Cardiac muscle cell (in vitro differentiated cells and primary cell): ENCODE data around the gene HNRNPH1. TPM values are rescaled to one million over a fixed set of nuclear protein-coding genes. Genes with fewer than 3 reads are reported as not detected.

ENCODE experiments used
- DNase-seq, 2 donors: peaks; one replicate each; pipeline versions ENCODE4 v3.0.0 to v3.0.0-alpha.2; 2010 to 2017; ENCODE audit warnings: low read depth in 1 of 2, low spot score in 1 of 2
- H3K27ac ChIP-seq: fragments of 200-600 bp; sonication (generic); 2 replicates; pipeline ENCODE4 v1.5.1; 2016
- H3K27me3 ChIP-seq: fragments of 200-600 bp; sonication (generic); 2 replicates; pipeline ENCODE4 v1.6.0; 2016; ENCODE audit warnings: control low read depth
- H3K36me3 ChIP-seq: fragments of 200-600 bp; sonication (generic); 2 replicates; pipeline ENCODE4 v1.5.1; 2016; ENCODE audit warnings: control low read depth
- H3K4me1 ChIP-seq: fragments of 200-600 bp; sonication (generic); 2 replicates; pipeline ENCODE4 v1.8.1; 2017; ENCODE audit warnings: low read depth, mild to moderate bottlenecking, mixed run types
- H3K4me3 ChIP-seq: fragments of 200-600 bp; sonication (generic); 2 replicates; pipeline ENCODE4 v1.5.1; 2016; ENCODE audit warnings: mild to moderate bottlenecking
- H3K9me3 ChIP-seq: fragments of 200-600 bp; sonication (generic); 2 replicates; pipeline ENCODE4 v1.5.1; 2017; ENCODE audit warnings: low read depth, mild to moderate bottlenecking, control low read depth
- CTCF ChIP-seq: IDR thresholded peaks from 2 replicates; pipeline ENCODE4 v1.5.1; 2012; ENCODE audit warnings: low read depth, mild to moderate bottlenecking, low read length
- polyA plus RNA-seq: library from polyadenylated mRNA; unstranded; fragments of >200 nt; fragmentation: Nextera tagmentation; extraction: Ambion mirVana; gene quantifications from 2 replicates; pipeline ENCODE4 v1.2.1, GENCODE V29; 2016
- total RNA-seq: library from RNA; depleted of rRNA; stranded (reverse); fragments of >200 nt; gene quantifications from 2 replicates; pipeline ENCODE4 v1.2.3, GENCODE V29; 2016

The HNRNPH1 gene
- total and polyA plus RNA-seq, 2 experiments from 2014 or later, result 119 to 467 TPM

- Histone ChIP-seq H3K36me3 (peaks cover 35% of the 10 kb centered on the region), H3K9me3 (no peaks in the 10 kb centered on the region), H3K4me3 (no peak overlapping the region), H3K27ac (peak overlapping the region; percentile 41), H3K27me3 (no peaks in the 10 kb centered on the region), H3K4me1 (no peaks in the 10 kb centered on the region)
- no peak for DNase-seq
- no peak for TF ChIP-seq CTCF
These were observed 15.3 kb downstream of the HNRNPH1 start for GRCh38 chr5:179608131-179608581.

GRCh38 chr5:179607160-179607931 lies 16.1 kb downstream of the HNRNPH1 start:
- TF ChIP-seq CTCF, result no peak
- Histone ChIP-seq H3K27ac (peak overlapping the region; percentile 41), H3K9me3 (no peaks in the 10 kb centered on the region), H3K27me3 (no peaks in the 10 kb centered on the region), H3K4me1 (no peaks in the 10 kb centered on the region), H3K36me3 (peaks cover 35% of the 10 kb centered on the region), H3K4me3 (no peak overlapping the region)
- no peak for DNase-seq

GRCh38 chr5:179606910-179607159 lies 16.6 kb downstream of the HNRNPH1 start:
- TF ChIP-seq CTCF, result no peak
- Histone ChIP-seq H3K27ac (peak overlapping the region; percentile 41), H3K27me3 (no peaks in the 10 kb centered on the region), H3K4me1 (no peaks in the 10 kb centered on the region), H3K9me3 (no peaks in the 10 kb centered on the region), H3K36me3 (peaks cover 40% of the 10 kb centered on the region), H3K4me3 (no peak overlapping the region)
- DNase-seq, result no peak

- H3K27me3 ChIP-seq, result no peaks in the 10 kb centered on the region
- H3K27ac ChIP-seq, result peak overlapping the region; percentile 41
- H3K36me3 ChIP-seq, result peaks cover 37% of the 10 kb centered on the region
- DNase-seq, result no peak
- no peak overlapping the region for H3K4me3 ChIP-seq
- TF ChIP-seq CTCF, result no peak
- H3K4me1 ChIP-seq, result no peaks in the 10 kb centered on the region
- no peaks in the 10 kb centered on the region for H3K9me3 ChIP-seq
These were observed 17.2 kb downstream of the HNRNPH1 start for GRCh38 chr5:179606071-179606909.

DNA sequence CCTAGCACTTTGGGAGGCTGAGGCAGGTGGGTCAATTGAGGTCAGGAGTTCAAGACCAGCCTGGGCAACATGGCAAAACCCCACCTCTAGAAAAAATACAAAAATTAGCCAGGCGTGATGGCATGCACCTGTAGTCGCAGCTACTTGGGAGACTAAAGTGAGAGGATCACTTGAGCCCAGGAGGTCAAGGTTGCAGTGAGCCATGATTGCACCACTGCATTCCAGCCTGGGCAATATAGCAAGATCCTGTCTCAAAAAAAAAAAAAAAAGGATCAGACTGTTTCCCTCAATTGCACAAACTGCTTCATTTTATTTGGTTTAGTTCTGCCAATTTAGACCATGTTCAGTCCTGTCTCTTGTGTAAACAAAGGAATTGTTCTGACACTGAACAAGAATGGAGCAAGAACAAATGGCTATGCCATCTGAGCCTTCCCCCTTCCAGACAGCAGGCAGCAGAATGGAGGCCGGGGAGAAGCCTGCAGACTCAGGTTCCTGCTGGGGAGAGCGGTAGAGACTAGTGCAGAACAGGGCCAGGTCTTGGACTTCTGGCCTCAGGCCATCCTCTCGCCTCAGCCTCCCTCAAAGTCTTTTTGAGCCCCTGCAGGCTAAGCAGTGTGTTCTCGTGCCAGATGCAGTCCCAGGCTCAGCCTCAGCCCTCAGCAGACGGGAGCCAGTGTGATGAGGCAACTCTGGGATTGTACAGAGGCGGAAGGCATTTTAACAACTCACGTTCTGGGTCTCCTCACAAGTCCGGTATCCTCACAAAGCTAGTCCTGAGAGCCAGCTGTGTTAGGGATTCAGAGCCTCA lies 18.2 kb downstream of the HNRNPH1 start:
- H3K27me3 ChIP-seq, result no peaks in the 10 kb centered on the region
- DNase-seq, result no peak
- no peak overlapping the region for H3K4me3 ChIP-seq
- TF ChIP-seq CTCF, result no peak
- peaks cover 29% of the 10 kb centered on the region for H3K36me3 ChIP-seq
- no peaks in the 10 kb centered on the region for H3K4me1 ChIP-seq
- no peaks in the 10 kb centered on the region for H3K9me3 ChIP-seq
- H3K27ac ChIP-seq, result peak overlapping the region; percentile 41
